Uterus (tissue), 4 donors: Measurements from ENCODE around the gene RNF144B. TPM values are rescaled to one million over a fixed set of nuclear protein-coding genes. Genes with fewer than 3 reads are reported as not detected.

ENCODE experiments used
- DNase-seq, 2 donors: peaks; one replicate each; pipeline ENCODE4 v3.0.0-alpha.2; 2019 to 2020
- H3K27ac ChIP-seq, 2 donors: fragments of 200-600 bp; sonication (generic); 1 replicate in 1 of 2; 2 replicates in 1 of 2; pipeline ENCODE4 v1.5.1; 2016 to 2018
- H3K27me3 ChIP-seq, 2 donors: fragments of 200-600 bp; sonication (generic); one replicate each; pipeline ENCODE4 v1.5.1; 2018 to 2019; ENCODE audit warnings: control low read depth in 1 of 2
- H3K36me3 ChIP-seq, 2 donors: fragments of 200-600 bp; sonication (generic); one replicate each; pipeline ENCODE4 v1.5.1; 2019; ENCODE audit warnings: control low read depth in 1 of 2
- H3K4me1 ChIP-seq, 2 donors: fragments of 200-600 bp; sonication (generic); one replicate each; pipeline ENCODE4 v1.5.1; 2018 to 2019; ENCODE audit warnings: control low read depth in 1 of 2
- H3K4me3 ChIP-seq, 2 donors: fragments of 200-600 bp; sonication (generic); 1 replicate in 1 of 2; 2 replicates in 1 of 2; pipeline ENCODE4 v1.5.1; 2018 to 2019; ENCODE audit warnings: mild to moderate bottlenecking in 1 of 2
- H3K9me3 ChIP-seq, 2 donors: fragments of 200-600 bp; sonication (generic); one replicate each; pipeline ENCODE4 v1.5.1; 2019; ENCODE audit warnings: control low read depth in 1 of 2
- CTCF ChIP-seq, 4 experiments: fragments of 200-600 bp in 2 of 4; fragments of 450-650 bp in 2 of 4; sonication (generic) in 2 of 4; IDR thresholded peaks; one replicate each; pipeline ENCODE4 v1.5.1; 2016 to 2019; ENCODE audit warnings: antibody characterized with exemption in 4 of 4, mild to moderate bottlenecking in 2 of 4, moderate library complexity in 1 of 4
- POLR2A ChIP-seq, 2 donors: fragments of 450-650 bp; IDR thresholded peaks; one replicate each; pipeline ENCODE4 v1.6.1; 2016; ENCODE audit warnings: antibody characterized with exemption in 2 of 2, mild to moderate bottlenecking in 1 of 2, moderate library complexity in 1 of 2
- intact Hi-C: fragments of 100-400 bp; cut with DNase I; formaldehyde crosslinking; loops from one replicate; pipeline ENCODE4 v1.15.1; 2023; ENCODE audit warnings: low total_unique reads
- total RNA-seq, 4 donors: library from RNA; depleted of rRNA in 3 of 4; stranded (reverse); fragments of >200 nt in 3 of 4; gene quantifications; one replicate each; pipeline versions ENCODE4 v1.1.0 to v1.2.4, GENCODE V29; 2014 to 2023
- donor health status: DM: yes; HTN: yes; CAD: no.

Gene RNF144B
- 10 to 100 TPM in 3 of 4 donors, 1 to 10 TPM in 1; 8.2 to 35.7 (median 23.1) TPM for total RNA-seq

- intact Hi-C loops = no loop called here
- no peaks in the 10 kb centered on the region for H3K27me3 ChIP-seq
- TF ChIP-seq POLR2A (IDR thresholded peaks at IDR 0.05) (peak; percentile 36 to 51), CTCF (IDR thresholded peaks at IDR 0.05) (no peak)
- H3K36me3 ChIP-seq = no peaks in the 10 kb centered on the region
- DNase-seq = peak; percentile 54
- H3K27ac ChIP-seq = peak within 1 kb of the TSS; percentile 44 to 47
- H3K9me3 ChIP-seq = no peaks in the 10 kb centered on the region
- H3K4me3 ChIP-seq = peak within 1 kb of the TSS; percentile 30 to 45
- H3K4me1 ChIP-seq = no peaks in the 10 kb centered on the region
These were observed at the start of gene RNF144B for GRCh38 chr6:18387061-18387721. TSS of gene RNF144B (plus strand) at chr6:18387350. CDS start at chr6:18399535, 12,185 bp downstream.

- intact Hi-C loops = no loop called here
- no peak overlapping the region for H3K4me3 ChIP-seq
- H3K27ac ChIP-seq = no peak overlapping the region
- H3K27me3 ChIP-seq = no peaks in the 10 kb centered on the region
- no peaks in the 10 kb centered on the region for H3K9me3 ChIP-seq
- no peaks in the 10 kb centered on the region for H3K4me1 ChIP-seq
- no peak for DNase-seq
- H3K36me3 ChIP-seq = no peaks in the 10 kb centered on the region
- TF ChIP-seq POLR2A (IDR thresholded peaks at IDR 0.05) (no peak), CTCF (IDR thresholded peaks at IDR 0.05) (no peak)
These were observed 47.6 kb upstream of the RNF144B start for GRCh38 chr6:18339599-18339998.

- intact Hi-C loops = no loop called here
- Histone ChIP-seq H3K4me1 (no peaks in the 10 kb centered on the region), H3K9me3 (no peaks in the 10 kb centered on the region), H3K27me3 (no peaks in the 10 kb centered on the region), H3K4me3 (no peak overlapping the region), H3K36me3 (no peaks in the 10 kb centered on the region), H3K27ac (no peak overlapping the region)
- no peak for DNase-seq
- TF ChIP-seq CTCF (IDR thresholded peaks at IDR 0.05) (no peak), POLR2A (IDR thresholded peaks at IDR 0.05) (no peak)
These were observed 46.2 kb upstream of the RNF144B start for GRCh38 chr6:18340781-18341551.

- Histone ChIP-seq H3K27me3 (no peaks in the 10 kb centered on the region), H3K36me3 (no peaks in the 10 kb centered on the region), H3K9me3 (no peaks in the 10 kb centered on the region), H3K27ac (no peak overlapping the region), H3K4me3 (no peak overlapping the region), H3K4me1 (no peaks in the 10 kb centered on the region)
- no peak for TF ChIP-seq CTCF (IDR thresholded peaks at IDR 0.05)
- TF ChIP-seq POLR2A (IDR thresholded peaks at IDR 0.05) = no peak
- no peak for DNase-seq
- intact Hi-C loops = no loop called here
These were observed 44.9 kb upstream of the RNF144B start for GRCh38 chr6:18342223-18342622.

GRCh38 chr6:18343741-18344140 is 43.4 kb upstream of the RNF144B start:
- Histone ChIP-seq H3K36me3 (no peaks in the 10 kb centered on the region), H3K4me3 (no peak overlapping the region), H3K27me3 (no peaks in the 10 kb centered on the region), H3K27ac (no peak overlapping the region), H3K4me1 (no peaks in the 10 kb centered on the region), H3K9me3 (no peaks in the 10 kb centered on the region)
- no peak for DNase-seq
- intact Hi-C loops = no loop called here
- TF ChIP-seq CTCF (IDR thresholded peaks at IDR 0.05) (no peak), POLR2A (IDR thresholded peaks at IDR 0.05) (no peak)
